Peyer's patch (tissue), 4 donors: ENCODE measurements around the gene REST.

ENCODE experiments used
- POLR2A ChIP-seq, 2 donors: fragments of 450-650 bp; IDR thresholded peaks; one replicate each; pipeline ENCODE4 v1.5.1; 2017; ENCODE audit warnings: antibody characterized with exemption in 2 of 2, mild to moderate bottlenecking in 2 of 2, moderate library complexity in 2 of 2
- TF ChIP-seq, protein P1 (sequence below), 6 experiments: fragments of 450-650 bp in 4 of 6; fragments of 200-600 bp in 2 of 6; sonication (generic) in 1 of 6; IDR thresholded peaks; one replicate each; pipeline ENCODE4 v1.5.1; 2017 to 2019; ENCODE audit warnings: antibody characterized with exemption in 6 of 6, mild to moderate bottlenecking in 3 of 6, moderate library complexity in 1 of 6

DNA sequence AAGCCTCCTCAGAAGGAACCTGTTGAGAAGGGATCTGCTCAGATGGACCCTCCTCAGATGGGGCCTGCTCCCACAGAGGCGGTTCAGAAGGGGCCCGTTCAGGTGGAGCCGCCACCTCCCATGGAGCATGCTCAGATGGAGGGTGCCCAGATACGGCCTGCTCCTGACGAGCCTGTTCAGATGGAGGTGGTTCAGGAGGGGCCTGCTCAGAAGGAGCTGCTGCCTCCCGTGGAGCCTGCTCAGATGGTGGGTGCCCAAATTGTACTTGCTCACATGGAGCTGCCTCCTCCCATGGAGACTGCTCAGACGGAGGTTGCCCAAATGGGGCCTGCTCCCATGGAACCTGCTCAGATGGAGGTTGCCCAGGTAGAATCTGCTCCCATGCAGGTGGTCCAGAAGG lies 22.9 kb downstream of the REST start:
- no peak for TF ChIP-seq POLR2A (IDR thresholded peaks at IDR 0.05)
- TF ChIP-seq, protein P1, sequence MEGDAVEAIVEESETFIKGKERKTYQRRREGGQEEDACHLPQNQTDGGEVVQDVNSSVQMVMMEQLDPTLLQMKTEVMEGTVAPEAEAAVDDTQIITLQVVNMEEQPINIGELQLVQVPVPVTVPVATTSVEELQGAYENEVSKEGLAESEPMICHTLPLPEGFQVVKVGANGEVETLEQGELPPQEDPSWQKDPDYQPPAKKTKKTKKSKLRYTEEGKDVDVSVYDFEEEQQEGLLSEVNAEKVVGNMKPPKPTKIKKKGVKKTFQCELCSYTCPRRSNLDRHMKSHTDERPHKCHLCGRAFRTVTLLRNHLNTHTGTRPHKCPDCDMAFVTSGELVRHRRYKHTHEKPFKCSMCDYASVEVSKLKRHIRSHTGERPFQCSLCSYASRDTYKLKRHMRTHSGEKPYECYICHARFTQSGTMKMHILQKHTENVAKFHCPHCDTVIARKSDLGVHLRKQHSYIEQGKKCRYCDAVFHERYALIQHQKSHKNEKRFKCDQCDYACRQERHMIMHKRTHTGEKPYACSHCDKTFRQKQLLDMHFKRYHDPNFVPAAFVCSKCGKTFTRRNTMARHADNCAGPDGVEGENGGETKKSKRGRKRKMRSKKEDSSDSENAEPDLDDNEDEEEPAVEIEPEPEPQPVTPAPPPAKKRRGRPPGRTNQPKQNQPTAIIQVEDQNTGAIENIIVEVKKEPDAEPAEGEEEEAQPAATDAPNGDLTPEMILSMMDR (IDR thresholded peaks at IDR 0.05) = no peak
